BE2C (cell line): ENCODE results near the gene GLIS1.

ENCODE experiments used
- DNase-seq: peaks from one replicate; pipeline ENCODE4 v3.0.0-alpha.2; 2020
- H3K27me3 ChIP-seq: fragments of 250-450 bp; sonication (Bioruptor Pico); 2 replicates; pipeline ENCODE4 v1.5.1; 2020; ENCODE audit warnings: mild to moderate bottlenecking
- H3K36me3 ChIP-seq: fragments of 250-450 bp; sonication (Bioruptor Pico); 2 replicates; pipeline ENCODE4 v1.5.1; 2020; ENCODE audit warnings: mild to moderate bottlenecking
- H3K4me1 ChIP-seq: fragments of 250-450 bp; sonication (Bioruptor Pico); 2 replicates; pipeline ENCODE4 v1.5.1; 2020
- H3K4me3 ChIP-seq: 2 replicates; pipeline ENCODE4 v1.5.1; 2011; ENCODE audit warnings: low read depth, low read length
- H3K9me3 ChIP-seq: fragments of 250-450 bp; sonication (Bioruptor Pico); 2 replicates; pipeline ENCODE4 v1.5.1; 2020
- CTCF ChIP-seq: IDR thresholded peaks from 2 replicates; pipeline ENCODE4 v1.5.1; 2012; ENCODE audit warnings: mild to moderate bottlenecking, low read depth, low read length

Gene GLIS1

GRCh38 chr1:53583021-53583867, 155.7 kb downstream of the GLIS1 start:
- DNase-seq: no peak
- Histone ChIP-seq H3K4me1 (no peaks in the 10 kb centered on the region), H3K27me3 (no peaks in the 10 kb centered on the region), H3K9me3 (no peaks in the 10 kb centered on the region), H3K36me3 (no peaks in the 10 kb centered on the region), H3K4me3 (no peak overlapping the region)
- no peak for TF ChIP-seq CTCF

- no peak for DNase-seq
- H3K27me3 ChIP-seq: no peaks in the 10 kb centered on the region
- no peak for TF ChIP-seq CTCF
- H3K9me3 ChIP-seq: no peaks in the 10 kb centered on the region
- H3K4me3 ChIP-seq: no peak overlapping the region
- no peaks in the 10 kb centered on the region for H3K36me3 ChIP-seq
- H3K4me1 ChIP-seq: no peaks in the 10 kb centered on the region
Observed at GRCh38 chr1:53582211-53583020, 156.5 kb downstream of the GLIS1 start.

- no peak for TF ChIP-seq CTCF
- DNase-seq: no peak
- Histone ChIP-seq H3K36me3 (no peaks in the 10 kb centered on the region), H3K27me3 (no peaks in the 10 kb centered on the region), H3K9me3 (no peaks in the 10 kb centered on the region), H3K4me3 (no peak overlapping the region), H3K4me1 (peaks cover under 1% of the 10 kb centered on the region; the same call in 1 of the 2 replicates)
Observed at GRCh38 chr1:53581476-53581875, 157.5 kb downstream of the GLIS1 start.

GRCh38 chr1:53580739-53581475, 158.1 kb downstream of the GLIS1 start:
- H3K4me3 ChIP-seq: no peak overlapping the region
- no peak for DNase-seq

GRCh38 chr1:53580009-53580400, 159.0 kb downstream of the GLIS1 start:
- TF ChIP-seq CTCF: no peak
- no peak for DNase-seq
- Histone ChIP-seq H3K36me3 (no peaks in the 10 kb centered on the region), H3K4me3 (no peak overlapping the region), H3K27me3 (no peaks in the 10 kb centered on the region), H3K9me3 (no peaks in the 10 kb centered on the region), H3K4me1 (peaks cover 6% of the 10 kb centered on the region; the same call in 1 of the 2 replicates)

More at GRCh38 chr1:53580739-53581475, 158.1 kb downstream of the GLIS1 start:
- Histone ChIP-seq H3K36me3 (no peaks in the 10 kb centered on the region), H3K4me1 (peaks cover 6% of the 10 kb centered on the region; the same call in 1 of the 2 replicates), H3K27me3 (no peaks in the 10 kb centered on the region), H3K9me3 (no peaks in the 10 kb centered on the region)
- no peak for TF ChIP-seq CTCF
